SW 1271 (cell line): Measurements from ENCODE around the gene ACTG2.
"Not testable (repeated sequence)": the region's sequence is repeated elsewhere in the genome, so short reads cannot be mapped to it uniquely, and the experiment has no call there.

Source experiments
- DNase-seq, 2 experiments: peaks; one replicate each; lab custom pipeline; 2025; lab: John Stamatoyannopoulos, UW

The ACTG2 gene

GRCh38 chr2:73893764-73894474 lies 1.1 kb downstream of the ACTG2 start:
- no peak for DNase-seq

DNA sequence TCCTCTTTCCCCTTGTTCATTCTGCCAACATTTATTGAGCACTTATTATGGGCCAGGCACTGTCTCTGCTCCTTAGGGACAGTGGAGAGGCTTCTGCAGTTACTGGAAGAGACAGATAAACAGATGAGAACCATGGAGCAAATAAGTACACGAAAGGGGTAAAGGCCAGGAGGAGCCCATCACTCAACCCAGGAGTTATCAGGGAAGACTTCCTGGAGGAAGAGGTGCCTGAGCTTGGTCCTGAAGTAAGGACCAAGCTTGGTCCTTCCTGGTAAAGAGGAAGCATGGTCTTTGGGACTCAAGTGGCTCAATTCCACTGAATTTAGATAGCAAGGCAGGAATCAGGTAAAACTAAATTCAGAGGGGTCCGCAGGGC lies 1.7 kb downstream of the ACTG2 start:
- no peak for DNase-seq

GRCh38 chr2:73894877-73895276 lies 2.1 kb downstream of the ACTG2 start:
- no peak for DNase-seq

DNA sequence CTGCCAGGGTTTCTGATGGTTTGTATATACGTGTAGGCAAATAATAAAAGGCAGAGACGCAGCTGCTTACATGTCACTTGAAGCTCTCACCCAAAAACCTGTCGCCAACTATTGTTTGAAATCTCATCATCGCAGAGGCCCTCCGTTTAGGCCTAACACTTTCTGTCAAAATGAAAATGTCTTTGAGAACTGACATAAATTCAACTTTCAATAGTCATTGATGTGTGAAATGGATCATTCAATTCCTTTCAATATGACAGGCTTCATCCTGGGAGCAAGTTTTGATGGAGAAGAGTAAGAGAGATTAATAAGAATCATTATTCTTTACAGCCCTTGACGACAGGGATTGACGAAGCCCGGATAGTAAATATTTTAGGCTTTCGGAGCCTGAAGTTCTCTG lies 2.7 kb downstream of the ACTG2 start:
- DNase-seq = no peak

DNA sequence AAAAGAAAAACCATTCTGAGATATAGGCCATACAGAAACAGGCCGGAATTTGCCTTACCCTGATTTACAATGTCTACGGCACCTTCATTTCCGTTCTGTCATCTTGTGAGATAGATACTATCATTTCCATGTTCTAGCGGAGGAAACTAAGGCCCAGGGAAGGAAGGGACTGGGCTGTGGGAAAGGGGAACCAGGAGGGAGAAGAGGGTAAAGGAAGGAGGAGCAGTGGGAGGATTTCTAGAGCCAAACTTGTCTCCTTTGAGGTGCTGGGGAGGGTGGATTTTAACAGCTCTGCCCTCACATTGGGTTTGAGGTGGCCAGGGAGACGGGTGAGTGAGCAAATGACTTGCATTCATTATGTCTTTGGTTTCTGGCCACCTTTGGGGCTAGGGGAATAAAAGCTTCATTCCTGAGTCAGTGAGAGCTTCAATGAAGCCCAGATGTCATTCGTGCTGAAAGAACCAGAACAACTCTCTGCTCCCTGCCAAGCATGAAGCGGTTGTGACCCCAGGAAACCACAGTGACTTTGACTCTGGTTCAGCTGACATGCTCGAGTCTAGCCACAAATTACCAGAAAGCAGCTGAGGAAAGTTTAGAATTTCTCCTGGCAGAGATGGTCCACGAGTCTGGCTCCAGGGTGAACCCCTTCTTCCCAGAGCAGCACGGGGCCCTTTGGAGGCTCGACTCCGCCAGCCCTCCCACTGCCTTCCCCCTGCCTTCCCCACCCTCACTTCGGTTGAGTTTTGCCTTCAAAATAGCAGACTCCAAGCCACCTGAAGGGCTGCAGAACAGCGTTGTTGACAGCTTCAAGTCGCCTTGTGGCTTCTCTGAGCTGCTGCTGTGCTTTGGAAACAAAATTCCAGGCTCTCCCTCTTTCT lies 3.8 kb downstream of the ACTG2 start:
- DNase-seq = no peak

GRCh38 chr2:73897240-73897583 lies 4.4 kb downstream of the ACTG2 start:
- no peak for DNase-seq

GRCh38 chr2:73897934-73898333 lies 5.1 kb downstream of the ACTG2 start:
- no peak for DNase-seq

DNA sequence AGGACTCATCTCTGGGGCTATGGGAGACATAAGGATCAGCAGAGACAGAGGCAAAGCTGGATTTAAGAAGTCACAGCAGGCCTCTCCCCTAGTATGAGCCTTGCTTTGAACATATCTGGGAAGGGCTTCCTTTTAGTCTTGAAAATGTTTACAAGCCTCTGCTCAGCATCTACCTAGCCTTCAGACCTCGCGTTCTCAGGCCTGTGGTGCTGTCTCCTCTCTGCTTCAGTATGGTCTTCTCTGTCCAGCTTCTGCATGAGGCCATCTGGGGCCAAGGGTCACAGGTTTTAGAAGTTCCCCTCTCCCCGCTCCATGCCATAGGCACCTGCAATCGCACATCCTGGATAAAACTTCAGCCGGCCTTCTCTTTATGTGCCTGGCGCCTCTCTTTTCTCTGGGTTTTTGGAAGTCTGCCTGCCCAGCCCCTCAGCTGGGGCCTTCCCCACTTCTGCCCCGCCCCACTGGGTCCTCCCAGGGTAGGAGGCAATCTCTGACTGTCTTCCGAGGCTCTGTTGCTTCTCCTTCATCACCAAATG lies 7.1 kb downstream of the ACTG2 start:
- DNase-seq = no peak

DNA sequence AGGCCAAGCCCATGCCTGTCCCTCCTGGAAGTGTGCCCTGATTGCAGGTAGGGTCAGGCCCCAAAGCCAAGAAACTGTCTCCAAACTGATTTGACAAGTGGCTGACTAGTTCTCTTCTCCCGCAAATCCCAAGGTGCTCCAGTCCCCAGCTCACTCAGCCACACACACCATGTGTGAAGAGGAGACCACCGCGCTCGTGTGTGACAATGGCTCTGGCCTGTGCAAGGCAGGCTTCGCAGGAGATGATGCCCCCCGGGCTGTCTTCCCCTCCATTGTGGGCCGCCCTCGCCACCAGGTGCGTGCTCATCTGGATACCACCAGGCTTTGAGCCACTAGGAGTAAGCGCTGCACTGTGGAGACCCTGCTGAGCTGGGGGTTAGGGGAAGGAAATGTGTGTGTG lies 8.3 kb downstream of the ACTG2 start:
- DNase-seq = no peak

DNA sequence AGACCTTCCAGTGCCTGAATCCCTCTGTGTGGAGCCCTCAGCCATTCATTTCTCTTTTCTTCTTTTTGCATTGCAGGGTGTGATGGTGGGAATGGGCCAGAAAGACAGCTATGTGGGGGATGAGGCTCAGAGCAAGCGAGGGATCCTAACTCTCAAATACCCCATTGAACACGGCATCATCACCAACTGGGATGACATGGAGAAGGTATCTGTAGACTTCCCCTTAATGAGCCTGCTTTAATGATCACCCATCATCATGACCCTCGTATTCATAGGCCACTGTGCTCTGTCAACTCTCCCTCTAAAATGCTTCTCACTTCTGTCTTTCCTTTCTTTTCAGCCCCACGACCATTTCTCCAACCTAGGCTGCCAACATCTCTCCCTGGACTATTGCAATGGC lies 9.5 kb downstream of the ACTG2 start:
- DNase-seq = no peak

- DNase-seq = no peak
These were observed 10.5 kb downstream of the ACTG2 start for GRCh38 chr2:73903313-73903712.

DNA sequence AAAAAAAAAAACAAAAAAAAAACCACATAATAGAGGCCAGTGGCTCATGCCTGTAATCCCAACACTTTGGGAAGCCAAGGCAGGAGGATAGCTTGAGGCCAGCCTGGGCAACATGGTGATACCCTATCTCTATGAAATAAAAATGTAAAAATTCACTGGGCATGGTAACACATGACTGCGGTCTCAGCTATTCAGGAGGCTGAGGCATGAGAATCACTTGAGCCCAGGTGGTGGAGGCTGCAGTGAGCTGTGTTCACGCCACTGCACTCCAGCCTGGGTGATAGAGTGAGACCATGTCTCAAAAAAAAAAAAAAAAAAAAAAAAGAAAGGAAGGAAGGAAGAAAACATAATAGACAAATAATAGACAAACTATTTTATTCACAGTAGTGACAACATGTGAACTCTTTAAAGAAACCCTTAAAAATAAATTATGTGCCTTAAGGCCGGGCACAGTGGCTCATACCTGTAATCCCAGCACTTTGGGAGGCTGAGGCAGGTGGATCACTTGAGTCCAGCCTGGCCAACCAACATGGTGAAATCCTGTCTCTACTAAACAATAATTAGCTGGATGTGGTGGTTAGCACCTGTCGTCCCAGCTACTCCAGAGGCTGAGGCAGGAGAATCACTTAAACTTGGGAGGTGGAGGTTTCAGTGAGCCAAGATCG lies 11.3 kb downstream of the ACTG2 start:
- DNase-seq = not testable (repeated sequence)

DNA sequence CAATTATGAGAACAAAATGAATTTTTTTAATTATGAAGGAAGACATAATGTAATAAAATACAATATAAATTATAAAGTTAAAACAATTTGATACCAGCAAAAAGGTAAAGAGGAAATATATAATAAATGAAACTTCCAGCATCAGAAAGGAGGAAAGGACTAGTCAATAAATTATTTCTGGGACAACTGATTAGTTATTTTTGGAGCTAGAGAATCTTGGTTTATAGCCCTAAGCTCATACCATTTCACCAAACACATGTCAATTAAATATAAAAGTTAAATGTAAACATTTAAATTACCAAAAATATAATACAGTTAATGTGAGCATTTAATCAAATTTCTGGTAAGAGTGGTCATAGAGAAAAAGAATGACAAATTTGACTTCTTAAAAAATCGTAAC lies 12.1 kb downstream of the ACTG2 start:
- no peak for DNase-seq

DNA sequence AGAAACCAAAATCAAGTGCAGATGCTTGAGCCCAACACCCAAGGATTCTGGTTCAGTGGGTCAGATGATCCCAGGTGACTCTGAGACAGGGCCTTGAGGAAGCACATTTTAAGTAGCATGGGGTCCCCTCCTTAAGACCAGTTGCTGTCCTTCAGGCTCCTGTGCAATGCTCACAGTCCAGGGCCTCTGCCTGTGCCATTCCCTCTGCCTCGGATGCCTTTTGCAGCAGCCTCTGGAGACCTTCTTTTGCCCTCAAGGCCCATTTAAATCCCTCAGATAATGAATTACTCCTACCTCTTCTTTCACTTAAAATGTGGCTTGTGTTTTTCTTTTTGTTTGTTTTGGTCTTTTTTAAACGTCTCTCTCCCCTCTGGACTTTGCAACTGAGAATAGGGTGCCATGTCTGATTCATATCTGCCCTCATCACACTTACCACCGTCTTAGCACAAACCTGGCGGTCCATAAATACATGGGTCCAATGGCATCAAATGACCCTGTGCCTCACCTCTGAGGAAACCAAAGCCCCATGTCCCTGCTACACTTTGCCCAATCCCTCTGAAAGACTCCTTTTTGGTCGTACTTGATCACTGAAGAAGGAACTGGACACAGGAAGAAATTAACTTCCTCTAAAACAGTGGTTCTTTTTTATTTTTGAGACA lies 14.2 kb downstream of the ACTG2 start:
- no peak for DNase-seq

DNA sequence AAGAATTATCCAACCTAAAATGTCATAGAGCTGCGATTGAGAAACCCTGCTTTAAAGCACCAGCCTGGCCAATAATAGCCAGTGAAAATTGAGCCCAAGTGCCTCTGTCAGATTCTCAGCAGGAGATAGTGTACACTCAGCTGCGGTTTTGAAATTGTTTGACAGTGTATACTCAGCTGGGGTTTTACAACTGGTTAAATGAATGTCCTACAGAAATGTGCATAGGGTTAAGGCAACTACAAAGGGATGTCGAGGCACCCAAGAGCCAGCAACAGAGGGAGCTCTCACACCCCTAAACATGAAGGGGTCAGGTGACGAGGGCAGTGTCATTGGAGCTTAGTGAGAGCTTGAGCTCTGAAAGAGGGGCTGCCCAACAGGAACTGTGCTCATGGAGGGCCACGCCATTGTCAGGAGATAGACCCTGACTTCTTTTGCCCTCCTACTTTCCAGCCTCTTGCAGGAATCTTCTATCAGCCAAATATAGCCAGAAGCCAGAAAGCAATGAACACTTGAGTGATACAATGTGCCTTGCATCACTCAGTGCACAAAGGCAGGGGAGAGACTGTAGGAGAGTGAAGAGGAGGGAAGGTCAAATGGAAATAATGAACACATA lies 15.1 kb downstream of the ACTG2 start:
- DNase-seq = no peak

- DNase-seq = no peak
These were observed 16.2 kb downstream of the ACTG2 start for GRCh38 chr2:73908689-73909652.

GRCh38 chr2:73910873-73911547 lies 18.2 kb downstream of the ACTG2 start:
- no peak for DNase-seq

DNA sequence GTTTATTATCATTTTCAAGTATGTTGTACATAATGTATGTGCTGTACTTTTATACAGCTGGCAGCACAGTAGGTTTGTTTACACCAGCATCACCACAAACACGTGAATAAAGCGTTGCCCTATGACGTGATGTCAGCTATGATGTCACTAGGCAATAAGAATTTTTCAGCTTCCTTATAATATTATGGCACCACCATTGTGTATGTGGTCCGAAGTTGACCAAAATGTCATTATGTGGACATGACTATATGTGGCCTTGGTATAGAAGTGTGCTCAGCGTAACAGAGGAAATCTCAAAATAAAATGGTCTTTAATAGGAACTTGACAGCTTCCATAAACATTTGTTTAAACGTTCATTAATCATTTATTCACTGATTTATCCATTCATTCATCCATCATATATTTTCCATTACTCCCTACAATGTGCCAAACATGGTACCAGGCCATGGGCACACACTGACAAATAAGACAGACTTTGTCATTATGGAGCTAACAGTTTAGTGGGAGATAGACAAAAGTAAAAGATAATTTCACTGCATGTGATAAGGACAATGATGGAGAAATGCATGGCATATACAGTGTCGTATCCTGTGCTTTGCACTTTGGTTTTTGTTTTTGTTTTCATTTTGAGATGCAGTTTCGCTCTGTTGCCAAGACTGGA lies 18.9 kb downstream of the ACTG2 start:
- DNase-seq = no peak

DNA sequence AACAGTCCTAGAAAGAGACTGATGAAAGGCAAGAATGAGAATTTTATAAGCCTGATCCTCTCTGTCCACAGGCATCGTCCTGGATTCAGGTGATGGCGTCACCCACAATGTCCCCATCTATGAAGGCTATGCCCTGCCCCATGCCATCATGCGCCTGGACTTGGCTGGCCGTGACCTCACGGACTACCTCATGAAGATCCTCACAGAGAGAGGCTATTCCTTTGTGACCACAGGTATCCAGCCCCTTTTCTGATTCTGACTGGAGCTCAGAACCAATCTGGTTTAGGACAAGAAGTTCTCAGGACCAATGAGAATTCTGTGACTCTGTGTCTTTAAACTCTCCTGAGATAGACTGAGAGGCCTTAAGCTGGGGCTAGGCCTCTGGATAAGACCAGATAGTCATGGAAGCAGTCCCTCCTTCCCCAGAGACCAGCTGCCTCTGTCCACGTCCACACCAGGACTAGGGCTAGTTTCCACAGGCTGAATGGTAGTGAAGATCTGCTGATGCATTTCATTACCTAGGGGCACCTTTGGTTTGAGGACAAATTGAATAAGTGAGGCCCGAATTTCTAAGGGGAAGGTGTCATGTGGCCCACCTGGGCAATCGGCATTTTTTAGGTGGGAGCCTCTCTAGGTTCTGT lies 20.7 kb downstream of the ACTG2 start:
- DNase-seq = no peak
